Inferior parietal cortex (tissue), 1 donor: Measurements from ENCODE around the gene CRHR1.

Experiments
- DNase-seq: peaks from one replicate; pipeline ENCODE4 v3.0.0-alpha.2; 2016; ENCODE audit errors: extremely low spot score

CRHR1 gene

GRCh38 chr17:45823598-45823997, 39.5 kb downstream of the CRHR1 start:
- no peak for DNase-seq

DNA sequence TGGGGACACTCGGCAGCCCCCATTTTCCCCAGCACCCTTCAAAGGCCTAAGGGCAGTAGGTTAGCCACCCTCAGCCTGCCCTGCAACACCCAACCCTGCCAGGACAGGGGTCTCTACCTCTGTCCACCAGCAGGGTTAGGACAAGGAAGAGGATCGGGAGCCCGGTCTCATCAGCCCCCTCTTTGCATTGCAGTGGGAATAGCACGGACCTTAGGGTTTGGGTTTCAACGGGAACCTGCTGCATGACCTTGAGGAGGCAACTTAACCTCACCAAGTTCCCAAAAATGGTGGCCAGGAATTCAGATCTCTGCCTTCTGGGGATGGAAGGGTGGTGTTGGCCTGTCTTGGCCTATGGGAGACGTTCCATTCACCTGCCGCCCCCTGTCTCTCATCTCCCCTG, 40.4 kb downstream of the CRHR1 start:
- DNase-seq: no peak

DNA sequence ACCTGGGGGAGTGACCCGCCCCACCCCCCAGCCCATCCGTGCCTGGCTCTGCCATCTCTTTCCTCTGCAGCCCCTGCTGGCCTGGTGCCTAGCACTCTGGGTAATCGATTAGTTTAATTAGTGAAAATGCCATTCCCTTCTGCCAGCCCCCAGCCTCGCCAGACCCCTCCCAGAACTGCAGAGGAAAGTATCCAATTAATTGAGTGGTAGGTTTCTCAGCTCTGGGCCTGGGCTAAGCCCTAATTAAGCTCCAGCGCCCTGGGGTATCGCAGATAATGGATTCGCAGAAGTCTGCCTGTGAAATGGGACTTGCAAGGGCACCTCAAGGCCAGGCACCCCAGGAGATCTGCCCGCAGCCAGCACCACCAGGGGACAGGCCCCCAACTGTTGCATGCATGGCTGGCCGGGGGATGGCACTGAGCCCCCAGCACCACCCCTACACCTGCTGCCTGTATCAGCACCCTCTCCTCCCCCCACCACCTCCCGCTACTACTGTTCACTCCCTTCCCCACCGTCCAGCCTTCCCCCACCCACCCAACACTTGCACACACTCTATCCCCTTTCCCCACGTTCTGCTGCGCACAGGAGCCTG, 40.9 kb downstream of the CRHR1 start:
- no peak for DNase-seq

DNA sequence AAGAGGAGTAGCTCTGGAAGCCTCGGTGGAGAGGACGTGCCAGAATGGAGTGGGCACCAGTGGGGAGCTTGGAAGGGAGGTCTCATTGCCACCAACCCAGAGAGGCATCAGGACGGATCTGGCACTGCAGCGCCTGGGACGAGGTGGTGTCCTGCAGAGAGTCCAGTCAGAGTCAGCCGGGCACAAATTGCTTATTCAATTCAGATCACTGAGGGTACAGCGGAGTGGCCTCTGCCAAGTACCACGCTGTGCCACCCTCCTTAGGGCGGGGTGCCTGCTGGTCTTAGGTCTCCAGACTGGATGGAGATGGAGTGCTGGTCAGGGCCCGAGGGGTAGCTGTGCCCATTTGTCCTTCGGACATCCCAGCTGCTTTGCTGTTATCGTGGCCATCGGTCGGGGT, 41.7 kb downstream of the CRHR1 start:
- no peak for DNase-seq

DNA sequence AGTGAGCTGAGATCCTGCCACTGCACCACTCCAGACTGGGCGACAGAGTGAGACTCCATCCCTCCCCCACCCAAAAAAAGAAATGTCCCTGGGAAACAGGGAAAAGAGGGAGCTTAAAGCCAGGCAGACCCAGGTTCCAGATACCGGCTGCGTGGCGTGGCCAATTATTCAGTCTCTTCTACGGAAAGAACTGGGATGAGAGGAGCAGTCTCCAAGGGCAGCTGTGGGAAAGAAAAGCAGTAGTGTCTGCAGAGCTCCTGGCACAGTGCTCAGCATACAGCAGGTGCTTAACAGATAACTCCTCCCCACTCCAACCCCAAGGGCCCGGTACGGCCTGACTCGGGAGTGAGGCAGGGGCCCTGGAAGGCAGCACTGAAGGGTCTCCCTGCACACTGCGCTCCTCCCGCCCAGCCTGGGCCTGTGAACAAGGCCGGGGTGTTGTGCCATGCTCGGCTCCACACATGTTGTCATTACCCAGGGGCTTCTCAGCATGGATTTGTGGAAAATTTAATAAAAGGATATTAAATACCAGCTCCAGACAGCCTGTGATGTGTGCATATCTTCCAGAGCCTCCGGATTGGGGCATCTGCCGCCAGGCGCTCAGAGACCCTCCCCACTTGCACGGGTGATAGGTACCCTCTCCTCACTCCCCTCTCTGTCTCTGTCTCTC, 42.9 kb downstream of the CRHR1 start:
- DNase-seq: no peak

- no peak for DNase-seq
Observed at GRCh38 chr17:45828171-45828570, 44.1 kb downstream of the CRHR1 start.

- no peak for DNase-seq
Observed at GRCh38 chr17:45828582-45829133, 44.5 kb downstream of the CRHR1 start.

DNA sequence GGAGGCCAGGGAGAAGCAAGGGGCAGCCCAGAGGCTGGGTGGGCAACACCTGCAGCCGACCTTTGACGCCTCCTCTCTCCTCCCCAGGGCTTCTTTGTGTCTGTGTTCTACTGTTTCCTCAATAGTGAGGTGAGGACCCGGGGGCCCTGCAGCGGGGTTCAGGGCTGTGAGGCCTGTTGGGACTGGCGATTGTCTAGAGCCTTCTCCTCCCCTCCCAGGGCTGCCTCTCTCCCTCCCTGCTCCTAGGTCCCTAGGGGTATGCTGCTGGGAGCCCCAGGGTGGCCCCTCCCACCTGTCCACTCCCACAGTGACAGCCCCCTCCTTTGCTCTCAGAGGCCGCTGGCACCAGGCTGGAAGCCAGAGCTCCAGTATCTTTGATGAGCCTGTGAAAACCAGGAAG, 49.8 kb downstream of the CRHR1 start:
- DNase-seq: no peak

- no peak for DNase-seq
Observed at GRCh38 chr17:45834471-45835396, 50.6 kb downstream of the CRHR1 start.

DNA sequence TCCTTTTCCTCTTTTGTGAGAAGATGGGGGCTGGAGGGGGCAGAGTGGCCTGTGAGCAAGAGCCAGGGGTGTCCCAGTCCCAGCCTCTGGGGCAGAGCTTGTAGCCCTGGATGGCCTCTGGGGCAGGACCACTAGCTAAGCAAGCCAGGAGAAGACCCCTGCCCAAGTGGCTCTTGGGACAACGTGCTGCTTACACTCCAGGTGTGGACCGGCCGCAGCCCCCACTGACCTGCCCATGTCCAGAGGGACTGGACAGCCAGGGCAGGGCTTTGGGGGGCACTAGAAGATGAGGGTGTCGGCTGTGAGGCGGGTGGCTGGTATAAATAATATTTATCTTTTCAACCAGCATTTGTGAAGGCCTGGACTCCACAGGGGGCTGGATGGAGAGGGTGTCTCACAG, 51.4 kb downstream of the CRHR1 start:
- DNase-seq: no peak

- no peak for DNase-seq
Observed at GRCh38 chr17:45836047-45837044, 52.2 kb downstream of the CRHR1 start.

DNA sequence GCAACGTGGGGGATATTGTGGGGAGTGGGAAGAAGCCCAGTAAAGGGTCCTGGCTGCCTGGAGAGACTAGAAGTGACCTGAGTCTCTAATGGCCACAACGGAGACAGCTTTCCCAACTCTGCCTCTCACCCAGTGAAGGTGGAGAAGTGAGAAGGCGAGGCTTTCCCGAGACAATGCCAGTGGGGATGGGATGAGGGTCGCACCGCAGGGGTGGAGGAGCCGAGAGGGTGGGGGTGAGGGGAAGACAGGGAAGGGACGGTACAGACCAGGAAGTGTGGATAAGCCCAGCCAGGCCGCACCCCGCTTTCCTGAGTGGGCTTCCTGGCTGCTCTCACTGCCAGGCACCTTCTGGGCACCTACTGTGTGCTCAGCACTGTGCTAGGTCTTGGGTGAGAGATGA, 53.1 kb downstream of the CRHR1 start:
- no peak for DNase-seq

GRCh38 chr17:45837603-45838002, 53.5 kb downstream of the CRHR1 start:
- no peak for DNase-seq

GRCh38 chr17:45838751-45839295, 54.7 kb downstream of the CRHR1 start:
- no peak for DNase-seq

DNA sequence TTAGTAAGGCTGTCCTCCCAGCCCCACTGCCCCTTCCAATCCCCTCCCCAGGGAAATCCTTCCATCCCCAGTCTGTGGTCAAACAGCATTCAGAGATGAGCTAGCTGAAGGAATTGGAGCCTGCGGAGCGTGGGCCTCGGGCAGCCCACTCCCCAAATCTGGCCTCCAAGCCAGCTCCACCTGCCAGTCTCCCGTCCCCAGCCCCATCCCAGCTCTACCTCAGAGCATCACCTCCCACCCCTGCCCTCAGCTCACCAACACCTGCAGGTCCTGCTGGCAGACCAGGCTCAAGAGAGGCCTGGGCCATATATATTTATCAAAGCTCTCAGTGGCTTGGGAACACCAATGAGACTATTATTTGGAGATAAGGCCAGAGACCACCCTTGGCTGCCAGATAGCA, 55.3 kb downstream of the CRHR1 start:
- no peak for DNase-seq

DNA sequence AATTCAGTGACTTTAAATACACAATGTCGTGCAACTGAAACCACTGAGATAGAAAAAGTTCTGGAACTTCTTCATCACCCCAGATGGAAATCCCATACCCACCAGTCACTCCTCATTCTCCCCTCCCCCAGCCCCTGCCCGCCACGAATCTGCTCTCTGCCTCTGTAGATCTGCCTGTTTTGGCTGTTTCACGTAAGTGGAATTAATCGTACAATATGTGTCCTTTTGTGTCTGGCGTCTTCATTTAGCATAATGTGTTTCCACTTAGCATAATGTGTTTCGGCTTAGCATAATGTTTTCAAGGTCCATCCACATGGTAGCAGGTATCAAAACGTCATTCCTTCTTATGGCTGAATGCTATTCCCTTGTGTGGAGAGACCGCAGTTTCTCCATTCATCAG, 57.1 kb downstream of the CRHR1 start:
- no peak for DNase-seq

DNA sequence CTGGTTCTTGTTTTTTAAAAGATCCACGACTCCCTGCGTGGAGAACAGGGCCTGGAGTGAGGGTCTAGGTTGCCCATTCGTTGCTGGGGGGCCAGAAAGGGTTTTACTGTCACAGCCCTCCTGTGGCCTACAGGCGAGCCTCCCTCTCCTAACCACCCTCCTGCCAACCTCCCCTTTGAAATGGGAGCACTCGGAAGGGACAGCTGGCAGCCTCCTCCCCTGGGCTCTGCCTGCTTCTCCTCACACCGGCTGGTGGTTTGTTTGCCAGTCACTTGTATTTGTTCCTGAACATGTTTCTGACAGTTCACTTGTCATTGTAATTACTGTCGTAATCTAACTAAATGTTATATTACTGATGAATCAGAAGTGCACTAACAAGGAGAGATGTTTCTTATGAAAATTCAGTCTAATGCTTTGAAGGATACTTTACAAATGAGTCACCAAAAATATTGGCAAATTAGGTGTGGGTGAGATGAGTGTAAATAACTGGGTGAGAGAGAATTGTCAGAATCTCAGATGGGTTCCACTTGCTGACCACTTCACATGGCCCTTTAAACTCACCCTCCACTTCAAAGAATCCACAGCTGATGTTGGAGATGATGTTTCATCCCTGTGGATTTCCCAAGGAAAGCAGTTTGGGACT, 57.9 kb downstream of the CRHR1 start:
- no peak for DNase-seq

GRCh38 chr17:45843722-45844121, 59.6 kb downstream of the CRHR1 start:
- DNase-seq: no peak

DNA sequence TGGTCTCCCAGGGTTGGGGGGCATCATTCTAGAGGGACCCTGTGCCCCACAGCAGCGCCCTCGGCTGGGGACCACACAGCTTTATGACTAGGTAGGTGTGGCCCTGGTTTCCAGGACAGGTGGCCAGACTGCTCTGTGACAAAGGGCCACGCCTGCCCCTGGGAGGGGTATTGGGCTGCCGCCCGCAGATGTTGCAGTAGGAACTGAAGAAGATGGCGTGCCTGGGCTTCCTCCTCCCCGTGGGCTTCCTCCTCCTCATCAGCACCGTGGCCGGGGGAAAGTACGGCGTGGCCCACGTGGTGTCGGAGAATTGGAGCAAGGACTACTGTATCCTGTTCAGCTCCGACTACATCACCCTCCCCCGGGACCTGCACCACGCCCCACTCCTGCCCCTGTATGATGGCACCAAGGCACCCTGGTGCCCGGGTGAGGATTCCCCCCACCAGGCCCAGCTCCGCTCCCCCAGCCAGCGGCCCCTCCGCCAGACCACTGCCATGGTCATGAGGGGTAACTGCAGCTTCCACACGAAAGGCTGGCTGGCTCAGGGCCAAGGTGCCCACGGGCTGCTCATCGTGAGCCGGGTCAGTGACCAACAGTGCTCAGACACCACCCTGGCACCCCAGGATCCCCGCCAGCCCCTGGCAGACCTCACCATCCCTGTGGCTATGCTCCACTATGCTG, 60.7 kb downstream of the CRHR1 start, which contains the start of gene SPPL2C:
SPPL2C (plus strand) TSS at position 187 of the 681 bp plus-strand sequence; CDS start at position 213, 26 bp downstream.
- no peak for DNase-seq
